Activated B cell treated with CpG ODN at 0.5 μM for 24 hours (primary cell): ENCODE measurements around the gene H6PD. TPM values are rescaled to one million over a fixed set of nuclear protein-coding genes. Genes with fewer than 3 reads are reported as not detected.

ENCODE experiments used
- ATAC-seq: fragments of 200-7000 bp; cut with Tn5 transposase; one replicate; pipeline ENCODE4 v1.10.0; 2021; ENCODE audit warnings: low read depth, mild to moderate bottlenecking, moderate library complexity
- CTCF ChIA-PET: fragments of 350-600 bp; sonication (Branson Sonifier 250); formaldehyde crosslinking; loops from one replicate; lab custom pipeline; 2021; ENCODE audit warnings: antibody characterized with exemption; lab: Charles Lee
- POLR2A ChIA-PET: fragments of 350-600 bp; sonication (Branson Sonifier 250); formaldehyde crosslinking; loops from one replicate; lab custom pipeline; 2021; ENCODE audit warnings: antibody characterized with exemption; lab: Charles Lee
- DNase-seq: peaks from one replicate; pipeline ENCODE4 v3.0.0; 2022
- H3K27ac Mint-ChIP-seq: one replicate; pipeline ENCODE4 v1.8.0; 2020; ENCODE audit warnings: mixed read lengths
- H3K27me3 Mint-ChIP-seq: one replicate; pipeline ENCODE4 v1.8.0; 2021; ENCODE audit warnings: mixed read lengths
- H3K36me3 Mint-ChIP-seq: one replicate; pipeline ENCODE4 v1.8.0; 2021; ENCODE audit warnings: low read depth, mixed read lengths
- H3K4me1 Mint-ChIP-seq: one replicate; pipeline ENCODE4 v1.8.0; 2021; ENCODE audit warnings: mixed read lengths
- H3K4me3 Mint-ChIP-seq: one replicate; pipeline ENCODE4 v1.8.0; 2020; ENCODE audit warnings: mild to moderate bottlenecking, mixed read lengths
- H3K9me3 Mint-ChIP-seq: one replicate; pipeline ENCODE4 v1.8.0; 2020; ENCODE audit warnings: mixed read lengths
- intact Hi-C: fragments of 100-400 bp; cut with micrococcal nuclease; formaldehyde crosslinking; loops from one replicate; pipeline ENCODE4 v1.15.1; 2024
- total RNA-seq: library from RNA; stranded (reverse); gene quantifications from 2 replicates; pipeline ENCODE4 v1.2.3, GENCODE V29; 2022
- TF ChIP-seq, protein P1 (sequence below): fragments of 200-600 bp; IDR thresholded peaks from one replicate; pipeline ENCODE4 v1.8.0; 2022; ENCODE audit warnings: antibody characterized with exemption, mild to moderate bottlenecking

The H6PD gene
- total RNA-seq, 1 donor from 2014 or later, result 21.9 TPM

DNA sequence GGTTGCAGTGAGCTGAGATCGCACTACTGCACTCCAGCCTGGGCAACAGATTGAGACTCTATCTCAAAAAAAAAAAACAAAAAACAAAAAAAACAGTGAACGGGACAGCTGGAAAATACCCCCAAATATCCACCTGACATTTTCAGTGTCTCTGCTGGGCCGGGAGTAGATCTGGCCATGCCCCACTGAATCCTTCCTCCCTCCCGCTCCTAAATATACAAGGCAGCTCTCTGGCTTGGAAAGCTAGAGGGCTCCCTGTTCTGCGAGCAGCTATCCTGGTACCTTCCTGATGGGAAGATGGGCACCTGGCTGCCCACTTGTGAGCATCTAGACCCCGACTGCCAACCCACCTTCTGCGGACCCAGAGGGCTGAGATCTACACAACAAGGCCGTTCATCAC lies 79.5 kb downstream of the H6PD start:
- H3K27me3 Mint-ChIP-seq, result no peaks in the 10 kb centered on the region
- H3K27ac Mint-ChIP-seq, result no peak overlapping the region
- H3K36me3 Mint-ChIP-seq, result no peaks in the 10 kb centered on the region
- POLR2A ChIA-PET, result no interaction called here
- H3K9me3 Mint-ChIP-seq, result no peaks in the 10 kb centered on the region
- CTCF ChIA-PET, result interaction anchor here (1.0 kb wide), 1 partner anchor 25 kb away, joined by 3 read pairs; no protein-coding TSS in a partner anchor
- no peak for DNase-seq
- TF ChIP-seq, protein P1, sequence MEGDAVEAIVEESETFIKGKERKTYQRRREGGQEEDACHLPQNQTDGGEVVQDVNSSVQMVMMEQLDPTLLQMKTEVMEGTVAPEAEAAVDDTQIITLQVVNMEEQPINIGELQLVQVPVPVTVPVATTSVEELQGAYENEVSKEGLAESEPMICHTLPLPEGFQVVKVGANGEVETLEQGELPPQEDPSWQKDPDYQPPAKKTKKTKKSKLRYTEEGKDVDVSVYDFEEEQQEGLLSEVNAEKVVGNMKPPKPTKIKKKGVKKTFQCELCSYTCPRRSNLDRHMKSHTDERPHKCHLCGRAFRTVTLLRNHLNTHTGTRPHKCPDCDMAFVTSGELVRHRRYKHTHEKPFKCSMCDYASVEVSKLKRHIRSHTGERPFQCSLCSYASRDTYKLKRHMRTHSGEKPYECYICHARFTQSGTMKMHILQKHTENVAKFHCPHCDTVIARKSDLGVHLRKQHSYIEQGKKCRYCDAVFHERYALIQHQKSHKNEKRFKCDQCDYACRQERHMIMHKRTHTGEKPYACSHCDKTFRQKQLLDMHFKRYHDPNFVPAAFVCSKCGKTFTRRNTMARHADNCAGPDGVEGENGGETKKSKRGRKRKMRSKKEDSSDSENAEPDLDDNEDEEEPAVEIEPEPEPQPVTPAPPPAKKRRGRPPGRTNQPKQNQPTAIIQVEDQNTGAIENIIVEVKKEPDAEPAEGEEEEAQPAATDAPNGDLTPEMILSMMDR, result no peak
- H3K4me1 Mint-ChIP-seq, result peaks cover 17% of the 10 kb centered on the region
- intact Hi-C loops, result no loop called here
- no peak for ATAC-seq
- no peak overlapping the region for H3K4me3 Mint-ChIP-seq

DNA sequence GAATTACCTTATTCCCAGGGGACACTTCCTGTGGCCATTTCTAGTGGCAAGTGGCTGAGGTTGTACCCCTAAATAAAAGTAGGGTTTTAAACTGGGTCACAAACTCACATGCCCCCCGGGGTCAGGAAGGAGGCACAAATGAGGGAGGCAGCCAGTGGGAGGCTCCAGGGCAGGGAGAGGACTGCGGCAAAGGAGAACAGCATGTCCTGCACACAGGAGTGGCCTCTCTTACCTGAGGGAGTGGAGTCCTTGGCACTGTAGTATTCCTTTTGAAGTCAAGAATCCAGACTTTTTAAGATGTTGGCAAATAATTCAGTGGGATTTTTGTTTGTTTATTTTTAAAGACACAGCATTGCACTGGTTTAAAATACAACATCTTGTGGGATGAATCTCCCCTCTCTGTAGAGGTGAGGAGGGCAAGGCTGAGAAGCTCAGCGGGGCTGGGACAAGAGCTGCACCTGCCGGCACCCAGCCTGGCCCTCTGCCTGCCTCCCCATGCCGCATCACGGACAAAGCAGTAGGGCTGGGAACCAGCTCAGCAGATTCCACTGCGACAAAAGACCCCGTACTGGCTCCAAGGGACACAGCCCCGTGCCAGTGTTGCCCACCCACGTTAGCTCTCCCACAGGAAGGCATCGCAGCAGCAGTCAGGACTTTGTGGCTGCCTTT lies 80.3 kb downstream of the H6PD start:
- Mint-ChIP-seq H3K27ac (no peak overlapping the region), H3K9me3 (no peaks in the 10 kb centered on the region), H3K36me3 (no peaks in the 10 kb centered on the region), H3K4me3 (no peak overlapping the region), H3K27me3 (no peaks in the 10 kb centered on the region), H3K4me1 (peaks cover 22% of the 10 kb centered on the region)
- ATAC-seq (no peak), DNase-seq (no peak)
- ChIA-PET CTCF (interaction anchor here (1.0 kb wide), 1 partner anchor 26 kb away, joined by 3 read pairs; no protein-coding TSS in a partner anchor), POLR2A (no interaction called here)
- intact Hi-C loops, result no loop called here
- TF ChIP-seq, protein P1, result no peak

- intact Hi-C loops, result no loop called here
- ChIA-PET POLR2A (no interaction called here), CTCF (no interaction called here)
- DNase-seq (no peak), ATAC-seq (no peak)
- TF ChIP-seq, protein P1, result no peak
- H3K27ac Mint-ChIP-seq, result no peak overlapping the region
- no peaks in the 10 kb centered on the region for H3K9me3 Mint-ChIP-seq
- no peaks in the 10 kb centered on the region for H3K36me3 Mint-ChIP-seq
- no peaks in the 10 kb centered on the region for H3K27me3 Mint-ChIP-seq
- peaks cover 29% of the 10 kb centered on the region for H3K4me1 Mint-ChIP-seq
- H3K4me3 Mint-ChIP-seq, result no peak overlapping the region
Observed at GRCh38 chr1:9315411-9316079, 81.0 kb downstream of the H6PD start.

GRCh38 chr1:9316080-9316444 lies 81.5 kb downstream of the H6PD start:
- ChIA-PET CTCF (no interaction called here), POLR2A (no interaction called here)
- no peak for ATAC-seq
- H3K4me3 Mint-ChIP-seq, result no peak overlapping the region
- H3K9me3 Mint-ChIP-seq, result no peaks in the 10 kb centered on the region
- no peak overlapping the region for H3K27ac Mint-ChIP-seq
- no peaks in the 10 kb centered on the region for H3K27me3 Mint-ChIP-seq
- intact Hi-C loops, result no loop called here
- H3K36me3 Mint-ChIP-seq, result no peaks in the 10 kb centered on the region
- peaks cover 30% of the 10 kb centered on the region for H3K4me1 Mint-ChIP-seq
- no peak for DNase-seq
- TF ChIP-seq, protein P1, result no peak

DNA sequence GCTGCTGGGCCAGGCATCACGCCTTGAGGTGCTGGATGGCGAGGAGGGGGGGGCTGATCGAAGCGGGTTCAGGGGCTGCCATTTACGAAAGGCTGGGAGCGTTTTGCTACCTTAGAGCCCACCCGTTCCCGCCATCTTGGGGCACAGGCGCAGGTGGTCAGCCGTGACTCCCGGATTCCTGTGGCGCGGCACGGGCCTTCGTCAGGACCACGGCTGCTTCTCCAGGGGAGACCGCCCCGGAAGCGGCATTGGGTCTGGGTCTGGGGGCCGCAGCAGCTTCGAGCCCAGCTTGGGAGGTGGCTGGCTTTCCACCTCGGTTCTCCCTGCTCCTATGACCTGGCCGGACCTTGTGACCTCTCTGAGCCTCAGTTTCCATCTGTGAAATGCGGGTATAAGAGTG lies 81.9 kb downstream of the H6PD start:
- no peak for ATAC-seq
- no peak for DNase-seq
- TF ChIP-seq, protein P1, result no peak
- H3K27me3 Mint-ChIP-seq, result no peaks in the 10 kb centered on the region
- H3K4me1 Mint-ChIP-seq, result peaks cover 30% of the 10 kb centered on the region
- intact Hi-C loops, result no loop called here
- CTCF ChIA-PET, result no interaction called here
- no peaks in the 10 kb centered on the region for H3K36me3 Mint-ChIP-seq
- POLR2A ChIA-PET, result no interaction called here
- H3K4me3 Mint-ChIP-seq, result no peak overlapping the region
- no peaks in the 10 kb centered on the region for H3K9me3 Mint-ChIP-seq
- no peak overlapping the region for H3K27ac Mint-ChIP-seq
